Gastroesophageal sphincter (tissue), 4 donors: Measurements from ENCODE around the gene ZNF350. TPM values are rescaled to one million over a fixed set of nuclear protein-coding genes. Genes with fewer than 3 reads are reported as not detected.
A peak's percentile ranks its signal among the peaks of the same experiment; 100 is the strongest.

Source experiments
- ATAC-seq: fragments of 150-250 bp; one replicate; pipeline ENCODE4 v1.9.1; 2016; ENCODE audit warnings: mild to moderate bottlenecking, moderate library complexity
- H3K27ac ChIP-seq, 4 donors: fragments of 200-600 bp; sonication (generic) in 3 of 4; 1 replicate in 3 of 4; 2 replicates in 1 of 4; pipeline ENCODE4 v1.5.1; 2016 to 2019
- H3K27me3 ChIP-seq: fragments of 200-600 bp; sonication (generic); one replicate; pipeline ENCODE4 v1.5.1; 2019
- H3K36me3 ChIP-seq, 2 donors: fragments of 200-600 bp; sonication (generic); one replicate each; pipeline ENCODE4 v1.5.1; 2019; ENCODE audit warnings: control low read depth in 1 of 2
- H3K4me1 ChIP-seq, 3 donors: fragments of 200-600 bp; sonication (generic); 1 replicate in 2 of 3; 2 replicates in 1 of 3; pipeline ENCODE4 v1.5.1; 2016 to 2019; ENCODE audit warnings: control low read depth in 2 of 3
- H3K4me3 ChIP-seq, 2 donors: fragments of 200-600 bp; sonication (generic); one replicate each; pipeline ENCODE4 v1.5.1; 2019; ENCODE audit warnings: mild to moderate bottlenecking in 1 of 2, moderate library complexity in 1 of 2
- H3K9me3 ChIP-seq, 3 donors: fragments of 200-600 bp; sonication (generic); one replicate each; pipeline ENCODE4 v1.5.1; 2017 to 2019; ENCODE audit warnings: control low read depth in 2 of 3
- EP300 ChIP-seq: sonication (generic); formaldehyde crosslinking; IDR thresholded peaks from one replicate; pipeline ENCODE4 v1.6.1; 2017; ENCODE audit warnings: antibody characterized with exemption, mild to moderate bottlenecking
- POLR2A ChIP-seq, 2 donors: fragments of 450-650 bp; IDR thresholded peaks; one replicate each; pipeline ENCODE4 v1.6.1; 2017; ENCODE audit warnings: antibody characterized with exemption in 2 of 2, mild to moderate bottlenecking in 2 of 2, moderate library complexity in 1 of 2
- POLR2AphosphoS5 ChIP-seq: sonication (generic); formaldehyde crosslinking; IDR thresholded peaks from one replicate; pipeline ENCODE4 v1.6.1; 2017; ENCODE audit warnings: antibody characterized with exemption
- WGBS, 2 donors: methylation state at CpG; one replicate each; pipeline ENCODE4 v1.1.5; 2018; ENCODE audit warnings: low coverage in 1 of 2; 5-methylcytosine and 5-hydroxymethylcytosine counted together
- total RNA-seq, 4 donors: library from RNA; depleted of rRNA; stranded (reverse); fragments of >200 nt; gene quantifications; one replicate each; pipeline ENCODE4 v1.1.0, GENCODE V29; 2016
- TF ChIP-seq, protein P1 (sequence below), 4 experiments: fragments of 200-600 bp in 2 of 4; fragments of 450-650 bp in 2 of 4; sonication (generic) in 1 of 4; IDR thresholded peaks; one replicate each; pipeline ENCODE4 v1.5.1; 2017 to 2019; ENCODE audit warnings: antibody characterized with exemption in 4 of 4, mild to moderate bottlenecking in 2 of 4, moderate library complexity in 2 of 4

ZNF350 gene
- total RNA-seq, 4 donors from 2014 or later, result 11.0 to 17.9 (median 16.5) TPM

GRCh38 chr19:51946602-51947001 lies 40.0 kb downstream of the ZNF350 start:
- H3K36me3 ChIP-seq, result peaks cover 33 to 42% of the 10 kb centered on the region in 2 donors
- no peak for TF ChIP-seq POLR2A (IDR thresholded peaks at IDR 0.05)
- no peak for TF ChIP-seq EP300
- TF ChIP-seq, protein P1, sequence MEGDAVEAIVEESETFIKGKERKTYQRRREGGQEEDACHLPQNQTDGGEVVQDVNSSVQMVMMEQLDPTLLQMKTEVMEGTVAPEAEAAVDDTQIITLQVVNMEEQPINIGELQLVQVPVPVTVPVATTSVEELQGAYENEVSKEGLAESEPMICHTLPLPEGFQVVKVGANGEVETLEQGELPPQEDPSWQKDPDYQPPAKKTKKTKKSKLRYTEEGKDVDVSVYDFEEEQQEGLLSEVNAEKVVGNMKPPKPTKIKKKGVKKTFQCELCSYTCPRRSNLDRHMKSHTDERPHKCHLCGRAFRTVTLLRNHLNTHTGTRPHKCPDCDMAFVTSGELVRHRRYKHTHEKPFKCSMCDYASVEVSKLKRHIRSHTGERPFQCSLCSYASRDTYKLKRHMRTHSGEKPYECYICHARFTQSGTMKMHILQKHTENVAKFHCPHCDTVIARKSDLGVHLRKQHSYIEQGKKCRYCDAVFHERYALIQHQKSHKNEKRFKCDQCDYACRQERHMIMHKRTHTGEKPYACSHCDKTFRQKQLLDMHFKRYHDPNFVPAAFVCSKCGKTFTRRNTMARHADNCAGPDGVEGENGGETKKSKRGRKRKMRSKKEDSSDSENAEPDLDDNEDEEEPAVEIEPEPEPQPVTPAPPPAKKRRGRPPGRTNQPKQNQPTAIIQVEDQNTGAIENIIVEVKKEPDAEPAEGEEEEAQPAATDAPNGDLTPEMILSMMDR (IDR thresholded peaks at IDR 0.05), result no peak
- no peak for TF ChIP-seq POLR2AphosphoS5

GRCh38 chr19:51944798-51945552 lies 41.7 kb downstream of the ZNF350 start:
- TF ChIP-seq, protein P1 (IDR thresholded peaks at IDR 0.05), result no peak
- TF ChIP-seq EP300 (no peak), POLR2AphosphoS5 (no peak), POLR2A (IDR thresholded peaks at IDR 0.05) (no peak)
- Histone ChIP-seq H3K9me3 (peaks cover 11 to 100% (median 21%) of the 10 kb centered on the region in 3 donors), H3K27ac (no peak overlapping the region), H3K36me3 (peaks cover 46 to 58% of the 10 kb centered on the region in 2 donors), H3K4me1 (no peaks in the 10 kb centered on the region), H3K27me3 (no peaks in the 10 kb centered on the region), H3K4me3 (no peak overlapping the region)
- no peak for ATAC-seq
- 98% methylated on average over 6 to 7 of the region's 7 CpGs for WGBS, 2 donors

More at GRCh38 chr19:51946602-51947001, 40.0 kb downstream of the ZNF350 start:
- peaks cover 11 to 100% (median 19%) of the 10 kb centered on the region in 3 donors for H3K9me3 ChIP-seq
- no peaks in the 10 kb centered on the region for H3K4me1 ChIP-seq
- ATAC-seq, result no peak
- H3K4me3 ChIP-seq, result no peak overlapping the region
- 95 to 100% methylated on average over 1 of the region's 1 CpG for WGBS, 2 donors
- H3K27ac ChIP-seq, result no peak overlapping the region
- no peaks in the 10 kb centered on the region for H3K27me3 ChIP-seq

- H3K36me3 ChIP-seq, result peaks cover 43 to 100% of the 10 kb centered on the region in 2 donors
- peaks cover under 1 to 96% (median 6%) of the 10 kb centered on the region in 3 donors for H3K9me3 ChIP-seq
- no peaks in the 10 kb centered on the region for H3K4me1 ChIP-seq
- TF ChIP-seq, protein P1 (IDR thresholded peaks at IDR 0.05), result no peak
- TF ChIP-seq EP300, result no peak
- no peak for TF ChIP-seq POLR2AphosphoS5
- no peak for TF ChIP-seq POLR2A (IDR thresholded peaks at IDR 0.05)
- no peak overlapping the region for H3K4me3 ChIP-seq
- no peaks in the 10 kb centered on the region for H3K27me3 ChIP-seq
- no peak overlapping the region for H3K27ac ChIP-seq
- ATAC-seq, result no peak
- WGBS, 2 donors, result 97 to 100% methylated on average over 2 of the region's 2 CpGs
These were observed 47.7 kb downstream of the ZNF350 start for GRCh38 chr19:51938936-51939335.

DNA sequence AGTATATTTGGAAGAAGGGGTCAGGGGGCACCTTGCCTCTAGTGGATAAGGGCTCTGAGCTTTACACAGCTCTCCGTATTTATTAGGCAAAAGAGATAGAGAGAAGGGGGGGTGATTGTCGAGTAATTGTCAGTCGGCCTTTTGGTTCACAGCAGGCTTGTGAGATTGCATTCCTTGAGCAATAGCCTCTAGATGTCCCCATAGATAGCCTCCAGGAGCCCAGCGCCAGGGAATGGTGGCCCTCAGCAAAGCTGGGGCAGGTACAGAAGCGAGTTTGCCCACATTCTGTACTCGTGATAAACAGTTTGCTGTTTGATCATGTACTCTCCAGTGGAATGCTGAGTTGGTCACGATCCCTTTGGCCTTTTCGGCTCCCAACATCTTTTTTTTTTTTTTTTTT lies 54.7 kb downstream of the ZNF350 start:
- no peak for ATAC-seq
- Histone ChIP-seq H3K27me3 (no peaks in the 10 kb centered on the region), H3K27ac (no peak overlapping the region), H3K4me3 (no peak overlapping the region), H3K9me3 (peaks cover 0 to 41% (median 0%) of the 10 kb centered on the region in 3 donors), H3K36me3 (peaks cover 5 to 74% of the 10 kb centered on the region in 2 donors), H3K4me1 (peaks cover 0 to 15% (median 9%) of the 10 kb centered on the region in 3 donors)
- TF ChIP-seq POLR2AphosphoS5 (no peak), EP300 (no peak), POLR2A (IDR thresholded peaks at IDR 0.05) (no peak)
- TF ChIP-seq, protein P1 (IDR thresholded peaks at IDR 0.05), result no peak
- WGBS, 2 donors, result 85 to 97% methylated on average over 7 to 8 of the region's 8 CpGs

GRCh38 chr19:51927859-51928258 lies 58.8 kb downstream of the ZNF350 start:
- Histone ChIP-seq H3K4me1 (peaks cover 0 to 19% (median 9%) of the 10 kb centered on the region in 3 donors), H3K27me3 (no peaks in the 10 kb centered on the region), H3K9me3 (peaks cover 0 to 19% (median 0%) of the 10 kb centered on the region in 3 donors), H3K36me3 (peaks cover 0 to 33% of the 10 kb centered on the region in 2 donors), H3K4me3 (peak overlapping the region; percentile 61 to 86), H3K27ac (peak overlapping the region in 3 of 4 donors; percentile 85 to 91 (median 87))
- TF ChIP-seq POLR2AphosphoS5, result no peak
- no peak for ATAC-seq
- 16 to 20% methylated on average over 9 to 12 of the region's 13 CpGs for WGBS, 2 donors
